A204.1 (cell line): ENCODE data around the gene RBM48.
"Not testable (repeated sequence)": the region's sequence is repeated elsewhere in the genome, so short reads cannot be mapped to it uniquely, and the experiment has no call there.

ENCODE experiments used
- FAIRE-seq: peaks from 2 replicates; lab custom pipeline; 2012; peaks lifted over from hg19 to GRCh38; lab: Jason Lieb, UNC

Gene RBM48

GRCh38 chr7:92528188-92528957 lies at the start of gene RBM48, which contains the start of gene PEX1:
Gene RBM48 (plus strand): TSS chr7:92528795. CDS start chr7:92528814, 19 bp downstream.
Gene PEX1 (minus strand): TSS chr7:92528520. CDS start chr7:92528435, 85 bp downstream.
- FAIRE-seq = peak; percentile 98

DNA sequence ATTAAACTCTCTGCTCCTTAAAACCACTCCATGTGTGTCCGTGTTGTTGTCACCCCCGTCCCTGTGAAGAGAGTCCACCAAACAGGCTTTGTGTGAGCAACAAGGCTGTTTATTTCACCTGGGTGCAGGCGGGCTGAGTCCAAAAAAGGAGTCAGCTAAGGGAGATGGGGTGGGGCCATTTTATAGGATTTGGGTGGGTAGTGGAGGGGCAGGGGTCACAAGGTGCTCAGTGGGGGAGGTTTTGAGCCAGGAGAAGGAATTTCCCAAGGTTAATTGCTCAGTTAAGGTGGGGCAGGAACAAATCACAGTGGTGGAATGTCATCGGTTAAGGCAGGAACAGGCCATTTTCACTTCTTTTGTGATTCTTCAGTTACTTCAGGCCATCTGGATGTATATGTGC lies 49.4 kb upstream of the RBM48 start:
- FAIRE-seq = not testable (repeated sequence)

GRCh38 chr7:92483624-92484023 lies 45.0 kb upstream of the RBM48 start:
- not testable (repeated sequence) for FAIRE-seq

- not testable (repeated sequence) for FAIRE-seq
Measured at GRCh38 chr7:92484226-92484625, 44.4 kb upstream of the RBM48 start.

DNA sequence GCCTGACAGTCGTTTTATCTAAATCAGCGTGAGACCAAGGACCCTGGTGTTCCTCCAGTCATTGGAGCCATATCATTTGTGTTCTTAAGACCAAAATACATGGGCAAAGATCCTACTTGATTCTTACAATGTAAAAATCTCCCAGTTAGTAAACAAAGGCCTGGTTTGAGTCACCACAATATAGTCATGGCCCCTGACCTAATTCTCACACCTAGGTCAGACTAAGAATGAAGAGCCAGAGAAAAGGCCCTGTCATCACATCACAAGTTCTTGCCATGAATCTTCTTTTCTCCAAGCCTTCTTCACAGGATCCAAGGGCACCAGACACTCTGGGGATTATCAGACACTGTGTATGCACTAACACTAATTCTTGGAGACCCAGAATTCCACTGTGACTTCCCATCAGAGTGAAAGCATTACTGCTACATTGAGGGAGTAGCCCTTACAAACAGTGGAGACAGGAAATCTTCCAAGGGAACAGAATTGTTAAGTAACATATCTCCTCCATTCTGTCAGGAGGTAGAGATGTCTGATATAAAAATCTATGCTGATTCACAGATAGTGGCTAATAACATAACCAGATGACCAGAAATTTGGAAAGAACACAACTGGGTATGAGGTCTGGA lies 43.2 kb upstream of the RBM48 start:
- FAIRE-seq = no peak

GRCh38 chr7:92485974-92486373 lies 42.6 kb upstream of the RBM48 start:
- no peak for FAIRE-seq

DNA sequence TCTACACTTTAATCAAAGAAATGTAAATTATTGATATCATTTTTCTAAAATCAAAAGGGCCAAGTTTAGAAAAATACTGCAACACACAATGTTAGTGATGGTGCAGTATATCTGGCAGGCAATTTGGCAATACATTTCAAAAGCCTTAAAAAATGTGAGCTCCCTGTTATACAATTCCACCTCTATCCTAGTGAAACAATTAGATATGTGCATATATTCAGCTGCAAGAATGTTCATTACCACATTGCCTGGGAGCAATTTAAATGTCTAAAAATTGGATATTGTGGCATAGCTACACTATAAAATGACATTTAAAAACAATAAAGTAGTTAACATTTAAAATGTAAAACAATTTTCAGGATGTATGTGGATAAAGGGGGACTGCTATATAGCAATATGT lies 40.8 kb upstream of the RBM48 start:
- FAIRE-seq = no peak

GRCh38 chr7:92489634-92490033 lies 39.0 kb upstream of the RBM48 start:
- no peak for FAIRE-seq

- FAIRE-seq = no peak
Measured at GRCh38 chr7:92496876-92497275, 31.7 kb upstream of the RBM48 start.

DNA sequence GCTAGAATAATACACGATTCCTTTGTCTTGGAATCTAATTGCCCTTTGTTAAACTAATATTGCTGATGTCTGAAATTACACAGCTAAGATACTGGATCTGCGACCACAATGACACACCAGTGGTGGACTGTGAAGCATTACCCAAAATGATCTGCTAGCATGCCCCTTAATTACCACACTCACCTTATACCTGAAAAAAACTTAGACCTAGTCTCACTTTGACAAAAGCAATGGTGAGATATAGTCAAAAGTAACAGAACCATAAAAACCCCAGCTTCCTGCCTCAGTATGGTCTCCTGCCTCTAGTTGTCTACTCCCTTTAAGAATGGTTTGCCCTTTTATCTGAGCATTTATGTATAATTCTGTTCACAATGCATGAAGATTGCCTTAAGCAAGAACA lies 30.0 kb upstream of the RBM48 start:
- FAIRE-seq = no peak

- FAIRE-seq = no peak
Measured at GRCh38 chr7:92503767-92504166, 24.8 kb upstream of the RBM48 start.

GRCh38 chr7:92504563-92504962 lies 24.0 kb upstream of the RBM48 start:
- no peak for FAIRE-seq

DNA sequence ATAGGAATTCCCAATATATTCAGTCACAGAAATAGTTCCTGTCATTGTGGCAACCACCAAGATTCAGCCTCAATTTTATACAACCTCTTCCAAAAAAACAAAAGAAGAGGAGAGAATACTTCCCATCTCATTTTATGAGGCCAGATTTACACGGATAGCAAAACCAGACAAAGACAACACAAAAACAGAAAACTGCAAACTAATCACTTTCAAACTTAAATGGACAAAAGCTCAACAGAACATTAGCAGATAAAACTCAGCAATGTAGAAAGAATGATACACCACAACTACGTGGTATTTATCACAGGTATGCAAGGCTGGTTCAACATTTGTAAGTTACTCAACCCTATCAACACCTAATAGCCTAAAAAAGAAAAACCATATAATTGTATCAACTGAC lies 22.2 kb upstream of the RBM48 start:
- FAIRE-seq = no peak

GRCh38 chr7:92508946-92509345 lies 19.6 kb upstream of the RBM48 start:
- FAIRE-seq = no peak

DNA sequence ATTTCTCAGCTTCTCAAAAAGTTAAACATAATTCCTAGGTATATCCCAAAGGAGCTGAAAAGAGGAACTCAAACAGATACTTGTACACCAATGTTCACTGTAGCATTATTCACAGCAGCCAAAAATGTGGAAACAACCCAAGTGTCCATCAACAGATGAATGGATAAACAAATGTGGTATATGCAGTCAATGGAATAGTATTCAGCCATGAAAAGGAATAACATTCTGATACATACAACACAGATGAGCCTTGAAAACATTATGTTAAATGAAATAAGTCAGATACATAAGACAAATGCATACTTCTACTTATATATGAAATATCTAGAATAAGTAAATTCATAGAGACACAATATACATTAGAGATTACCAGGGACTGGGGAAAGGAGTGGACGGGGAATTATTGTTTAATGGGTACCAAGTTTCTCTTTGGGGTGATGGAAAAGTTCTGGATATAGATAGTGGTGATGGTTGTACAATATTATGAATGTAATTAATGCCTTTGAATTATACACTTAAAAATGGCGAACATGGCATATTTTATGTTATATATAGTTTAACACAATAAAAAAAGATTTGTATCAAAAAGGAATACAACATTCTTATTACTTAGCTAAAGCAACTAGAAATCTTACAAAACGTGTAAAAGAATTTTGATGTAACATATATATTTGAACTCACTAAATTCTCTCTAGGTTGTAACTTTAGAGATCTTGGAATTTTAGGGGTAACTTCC lies 15.3 kb upstream of the RBM48 start:
- FAIRE-seq = peak; percentile 87

DNA sequence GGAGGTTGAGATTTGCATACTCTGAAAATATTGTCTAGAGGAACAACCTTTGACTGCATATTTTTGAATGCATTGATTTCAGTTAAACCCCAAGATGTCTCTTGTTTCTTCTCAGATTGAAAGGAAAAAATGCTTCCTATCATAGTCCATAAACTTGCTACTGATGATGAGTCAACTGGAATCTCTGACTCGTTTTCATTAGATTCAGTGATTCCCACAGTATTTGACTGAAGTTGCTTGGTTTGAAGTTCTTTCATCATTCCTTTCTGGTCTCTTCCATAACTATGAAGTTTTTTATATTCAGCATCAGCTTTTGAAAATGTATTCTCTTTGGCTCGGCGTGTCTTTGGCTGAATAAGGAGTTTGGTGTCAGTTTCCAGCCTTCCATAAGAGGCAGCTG lies 11.0 kb upstream of the RBM48 start:
- FAIRE-seq = no peak

DNA sequence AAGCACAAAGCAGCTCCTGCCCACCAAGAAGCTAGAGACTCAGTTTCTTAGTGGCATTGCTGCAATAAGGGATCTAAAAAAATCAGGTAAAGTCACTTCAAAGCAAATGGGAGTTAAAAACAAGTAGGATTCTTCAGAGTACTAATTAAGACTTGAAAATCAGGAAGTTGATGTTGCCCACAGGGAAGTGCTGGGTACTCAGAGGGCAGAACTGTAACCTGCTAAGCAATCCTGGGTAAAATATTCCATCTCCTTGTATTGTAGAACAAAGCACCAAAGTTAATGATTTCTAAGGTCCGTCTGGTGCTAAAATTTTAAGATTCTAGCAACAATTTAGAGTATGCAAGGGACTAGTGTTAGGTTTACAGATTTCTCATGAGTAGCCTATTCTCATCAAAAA lies 8.6 kb upstream of the RBM48 start:
- FAIRE-seq = no peak

GRCh38 chr7:92523110-92523509 lies 5.5 kb upstream of the RBM48 start:
- no peak for FAIRE-seq

DNA sequence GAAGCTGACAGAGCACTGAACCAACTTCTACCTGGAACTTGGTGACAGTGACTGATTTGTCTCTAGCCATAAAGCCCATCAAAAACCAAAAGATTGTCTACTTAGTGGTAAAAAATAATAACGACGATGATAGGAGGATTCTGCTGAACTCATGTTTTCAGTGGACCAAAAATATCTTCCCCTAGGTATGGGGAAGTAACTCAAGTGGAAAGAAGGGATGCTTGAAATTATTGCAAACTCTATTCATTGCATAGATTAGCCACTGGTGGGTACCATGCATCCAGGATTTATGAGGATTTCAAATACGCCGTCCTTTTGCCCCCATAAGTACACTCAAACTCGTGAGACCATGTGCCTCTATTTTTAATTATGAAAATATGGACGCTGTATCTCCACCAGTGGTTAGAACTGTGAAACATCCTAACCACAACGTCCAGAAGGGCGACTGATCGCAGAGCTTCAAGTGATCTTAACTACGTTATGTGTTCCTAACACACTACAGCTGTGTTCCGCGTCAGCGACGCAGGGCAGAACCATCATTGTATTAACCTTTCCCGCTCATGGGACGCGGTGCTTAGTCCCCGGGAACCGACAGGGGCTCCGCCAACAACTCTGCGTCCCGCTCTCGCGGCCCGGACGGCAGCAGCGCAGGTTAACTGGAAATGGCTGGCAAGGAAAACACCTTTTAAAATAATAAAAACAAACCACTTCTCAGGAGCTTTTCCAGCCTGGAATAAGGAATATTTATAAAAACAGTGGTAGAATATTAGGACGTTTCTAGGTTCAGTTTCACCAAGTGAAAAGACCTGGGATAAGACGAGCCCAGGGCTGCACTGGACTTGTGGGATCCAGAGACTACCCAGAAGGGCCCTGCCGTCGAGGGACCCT lies 1.1 kb upstream of the RBM48 start:
- no peak for FAIRE-seq

GRCh38 chr7:92528958-92529264 lies 316 bp downstream of the RBM48 start:
- no peak for FAIRE-seq

DNA sequence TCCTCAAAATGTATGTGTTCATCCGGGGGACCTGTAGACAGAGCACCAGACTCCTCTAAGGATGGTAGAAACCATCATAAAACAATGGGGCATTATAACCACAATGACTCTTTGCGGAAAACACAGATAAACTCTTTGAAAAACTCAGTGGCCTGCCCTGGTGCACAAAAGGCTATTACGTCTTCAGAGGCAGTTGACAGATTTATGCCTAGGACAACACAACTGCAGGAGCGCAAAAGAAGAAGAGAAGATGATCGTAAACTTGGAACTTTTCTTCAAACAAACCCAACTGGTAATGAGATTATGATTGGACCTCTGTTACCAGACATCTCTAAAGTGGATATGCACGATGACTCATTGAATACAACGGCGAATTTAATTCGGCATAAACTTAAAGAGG lies 6.0 kb downstream of the RBM48 start:
- FAIRE-seq = no peak

DNA sequence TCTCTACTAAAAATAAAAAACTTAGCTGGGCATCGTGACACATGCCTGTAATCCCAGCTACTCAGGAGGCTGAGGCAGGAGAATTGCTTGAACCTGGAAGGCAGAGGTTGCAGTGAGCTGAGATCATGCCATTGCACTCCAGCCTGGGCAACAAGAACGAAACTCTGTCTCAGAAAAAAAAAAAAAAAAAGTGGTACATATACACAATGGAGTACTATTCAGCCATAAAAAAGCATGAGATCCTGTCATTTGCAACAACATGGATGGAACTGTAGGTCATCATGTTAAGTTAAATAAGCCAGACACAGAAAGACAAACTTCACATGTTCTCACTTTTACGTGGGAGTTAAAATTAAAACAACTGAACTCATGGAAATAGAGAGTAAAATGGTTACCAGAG lies 14.9 kb downstream of the RBM48 start:
- not testable (repeated sequence) for FAIRE-seq
